Measurements from ENCODE around the gene CTSE. TPM values are rescaled to one million over a fixed set of nuclear protein-coding genes. Genes with fewer than 3 reads are reported as not detected.

CTSE gene
- total RNA-seq, 4 donors from 2014 or later, result 0.13 TPM; not detected in 3

GRCh38 chr1:206006946-206007345, 16.7 kb downstream of the CTSE start:
- Histone ChIP-seq H3K4me3 (no peak overlapping the region), H3K36me3 (no peaks in the 10 kb centered on the region), H3K27ac (replicated peaks in 1 of 4) (no peak overlapping the region), H3K4me1 (peaks cover 17 to 21% (median 20%) of the 10 kb centered on the region in 4 donors), H3K9me3 (no peaks in the 10 kb centered on the region), H3K27me3 (no peaks in the 10 kb centered on the region)
- no peak for TF ChIP-seq POLR2A (IDR thresholded peaks at IDR 0.05; ENCODE audit: low read depth)
- TF ChIP-seq CTCF (IDR thresholded peaks at IDR 0.05), result no peak
- TF ChIP-seq EP300 (IDR thresholded peaks at IDR 0.05), result no peak
- no peak for TF ChIP-seq POLR2AphosphoS5 (IDR thresholded peaks at IDR 0.05)
- 75% methylated on average over 4 of the region's 4 CpGs for WGBS
- no peak for DNase-seq (ENCODE audit: extremely low spot score)
- intact Hi-C loops (cut with DNase I), result no loop called here

GRCh38 chr1:206005778-206006180, 17.9 kb downstream of the CTSE start:
- Histone ChIP-seq H3K27me3 (no peaks in the 10 kb centered on the region), H3K4me3 (no peak overlapping the region), H3K9me3 (no peaks in the 10 kb centered on the region), H3K4me1 (peaks cover 21 to 33% (median 28%) of the 10 kb centered on the region in 4 donors), H3K27ac (replicated peaks in 1 of 4) (no peak overlapping the region), H3K36me3 (no peaks in the 10 kb centered on the region)
- intact Hi-C loops (cut with DNase I), result no loop called here
- no peak for DNase-seq (ENCODE audit: extremely low spot score)
- 89% methylated on average over 8 of the region's 8 CpGs for WGBS
- TF ChIP-seq POLR2A (IDR thresholded peaks at IDR 0.05; ENCODE audit: low read depth) (no peak), POLR2AphosphoS5 (IDR thresholded peaks at IDR 0.05) (no peak), CTCF (IDR thresholded peaks at IDR 0.05) (no peak), EP300 (IDR thresholded peaks at IDR 0.05) (no peak)

- no peaks in the 10 kb centered on the region for H3K36me3 ChIP-seq
- no peak overlapping the region for H3K4me3 ChIP-seq
- H3K4me1 ChIP-seq, result peaks cover 22 to 37% (median 30%) of the 10 kb centered on the region in 4 donors
- intact Hi-C loops (cut with DNase I), result no loop called here
- 89% methylated on average over 7 of the region's 7 CpGs for WGBS
- no peaks in the 10 kb centered on the region for H3K27me3 ChIP-seq
- DNase-seq (ENCODE audit: extremely low spot score), result no peak
- TF ChIP-seq POLR2A (IDR thresholded peaks at IDR 0.05; ENCODE audit: low read depth) (no peak), POLR2AphosphoS5 (IDR thresholded peaks at IDR 0.05) (no peak), EP300 (IDR thresholded peaks at IDR 0.05) (no peak), CTCF (IDR thresholded peaks at IDR 0.05) (no peak)
- no peaks in the 10 kb centered on the region for H3K9me3 ChIP-seq
- H3K27ac ChIP-seq (replicated peaks in 1 of 4), result no peak overlapping the region
These were observed 18.5 kb downstream of the CTSE start for GRCh38 chr1:206005234-206005633.

DNA sequence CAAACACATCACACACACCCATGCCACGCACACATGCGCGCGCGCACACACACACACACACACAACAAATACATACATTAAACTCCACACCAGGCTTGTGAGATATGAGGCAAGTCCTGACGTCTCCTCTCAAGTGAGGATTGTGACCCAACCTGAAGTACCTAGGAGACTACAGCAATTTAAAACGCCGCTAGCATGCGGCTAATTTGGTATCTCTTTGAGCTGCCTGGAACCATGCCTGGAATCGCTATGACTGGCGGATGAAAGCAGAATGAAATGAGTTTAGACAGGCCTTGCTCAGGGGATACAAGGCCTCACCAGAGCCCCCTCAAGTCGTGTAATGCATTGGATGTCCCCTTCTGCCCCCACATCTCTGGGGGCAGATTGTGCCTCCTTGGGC, 18.9 kb downstream of the CTSE start:
- H3K9me3 ChIP-seq, result no peaks in the 10 kb centered on the region
- TF ChIP-seq CTCF (IDR thresholded peaks at IDR 0.05), result no peak
- no peak for TF ChIP-seq POLR2A (IDR thresholded peaks at IDR 0.05; ENCODE audit: low read depth)
- H3K27me3 ChIP-seq, result no peaks in the 10 kb centered on the region
- no peak for DNase-seq (ENCODE audit: extremely low spot score)
- intact Hi-C loops (cut with DNase I), result no loop called here
- WGBS, result 89% methylated on average over 12 of the region's 12 CpGs
- H3K36me3 ChIP-seq, result no peaks in the 10 kb centered on the region
- no peak overlapping the region for H3K4me3 ChIP-seq
- H3K4me1 ChIP-seq, result peaks cover 22 to 37% (median 30%) of the 10 kb centered on the region in 4 donors
- no peak overlapping the region for H3K27ac ChIP-seq (replicated peaks in 1 of 4)

Measured in esophagus muscularis mucosa (tissue), 4 donors.